ENCODE data around the gene SLC30A2.

The SLC30A2 gene

GRCh38 chr1:26072305-26072704, 26.4 kb upstream of the SLC30A2 start:
- Histone ChIP-seq H3K27me3 (replicated peaks; ENCODE audit: insufficient read depth, low read length) (peaks cover 11% of the 10 kb centered on the region; the same call in 1 of the 2 replicates), H3F3A (ENCODE audit: insufficient read depth, low read length) (no peaks in the 10 kb centered on the region), H3K27ac (ENCODE audit: low read length) (no peak overlapping the region), H3K4me1 (ENCODE audit: low read length) (no peaks in the 10 kb centered on the region), H3K9me3 (replicated peaks; ENCODE audit: insufficient read depth, low read length) (no peaks in the 10 kb centered on the region), H3K36me3 (replicated peaks; ENCODE audit: insufficient read depth, low read length) (no peaks in the 10 kb centered on the region), H2AFZ (ENCODE audit: low read length) (no peak overlapping the region), H3K4me3 (ENCODE audit: low read length) (no peak overlapping the region), H3K79me2 (ENCODE audit: low read length) (no peaks in the 10 kb centered on the region), H3K9me2 (replicated peaks; ENCODE audit: insufficient read depth, low read length) (no peaks in the 10 kb centered on the region), H3K4me2 (ENCODE audit: low read depth, low read length) (no peak overlapping the region), H3K9ac (ENCODE audit: low read length) (no peak overlapping the region), H4K20me1 (ENCODE audit: insufficient read depth, low read length) (no peaks in the 10 kb centered on the region)
- TF ChIP-seq EZH2 (optimal IDR thresholded peaks at IDR 0.05; ENCODE audit: low read depth, low read length) (no peak), CTCF (IDR thresholded peaks at IDR 0.05; ENCODE audit: low read length) (no peak), EZH2phosphoT487 (IDR thresholded peaks at IDR 0.05; ENCODE audit: low read length) (no peak)
- DNase-seq: no peak

GRCh38 chr1:26070963-26071342, 25.0 kb upstream of the SLC30A2 start:
- no peaks in the 10 kb centered on the region for H3K36me3 ChIP-seq (replicated peaks; ENCODE audit: insufficient read depth, low read length)

GRCh38 chr1:26070296-26070962, 24.5 kb upstream of the SLC30A2 start:
- no peak overlapping the region for H3K4me3 ChIP-seq (ENCODE audit: low read length)
- no peaks in the 10 kb centered on the region for H4K20me1 ChIP-seq (ENCODE audit: insufficient read depth, low read length)
- no peaks in the 10 kb centered on the region for H3K9me2 ChIP-seq (replicated peaks; ENCODE audit: insufficient read depth, low read length)
- no peaks in the 10 kb centered on the region for H3K9me3 ChIP-seq (replicated peaks; ENCODE audit: insufficient read depth, low read length)
- no peak overlapping the region for H3K27ac ChIP-seq (ENCODE audit: low read length)
- no peak overlapping the region for H2AFZ ChIP-seq (ENCODE audit: low read length)
- no peaks in the 10 kb centered on the region for H3K79me2 ChIP-seq (ENCODE audit: low read length)
- no peak for TF ChIP-seq EZH2 (optimal IDR thresholded peaks at IDR 0.05; ENCODE audit: low read depth, low read length)
- TF ChIP-seq EZH2phosphoT487 (IDR thresholded peaks at IDR 0.05; ENCODE audit: low read length): no peak
- no peak for TF ChIP-seq CTCF (IDR thresholded peaks at IDR 0.05; ENCODE audit: low read length)
- H3F3A ChIP-seq (ENCODE audit: insufficient read depth, low read length): no peaks in the 10 kb centered on the region
- no peak overlapping the region for H3K4me2 ChIP-seq (ENCODE audit: low read depth, low read length)
- DNase-seq: no peak
- peaks cover 11% of the 10 kb centered on the region; the same call in 1 of the 2 replicates for H3K27me3 ChIP-seq (replicated peaks; ENCODE audit: insufficient read depth, low read length)
- no peaks in the 10 kb centered on the region for H3K4me1 ChIP-seq (ENCODE audit: low read length)
- H3K36me3 ChIP-seq (replicated peaks; ENCODE audit: insufficient read depth, low read length): no peaks in the 10 kb centered on the region
- no peak overlapping the region for H3K9ac ChIP-seq (ENCODE audit: low read length)

More at GRCh38 chr1:26070963-26071342, 25.0 kb upstream of the SLC30A2 start:
- Histone ChIP-seq H3K79me2 (ENCODE audit: low read length) (no peaks in the 10 kb centered on the region), H3K27ac (ENCODE audit: low read length) (no peak overlapping the region), H3K27me3 (replicated peaks; ENCODE audit: insufficient read depth, low read length) (peaks cover 11% of the 10 kb centered on the region; the same call in 1 of the 2 replicates), H3K9ac (ENCODE audit: low read length) (no peak overlapping the region), H3K4me2 (ENCODE audit: low read depth, low read length) (no peak overlapping the region), H3F3A (ENCODE audit: insufficient read depth, low read length) (no peaks in the 10 kb centered on the region), H3K4me1 (ENCODE audit: low read length) (no peaks in the 10 kb centered on the region), H3K9me2 (replicated peaks; ENCODE audit: insufficient read depth, low read length) (no peaks in the 10 kb centered on the region), H3K9me3 (replicated peaks; ENCODE audit: insufficient read depth, low read length) (no peaks in the 10 kb centered on the region), H4K20me1 (ENCODE audit: insufficient read depth, low read length) (no peaks in the 10 kb centered on the region), H3K4me3 (ENCODE audit: low read length) (no peak overlapping the region), H2AFZ (ENCODE audit: low read length) (no peak overlapping the region)
- DNase-seq: no peak
- no peak for TF ChIP-seq EZH2 (optimal IDR thresholded peaks at IDR 0.05; ENCODE audit: low read depth, low read length)
- TF ChIP-seq EZH2phosphoT487 (IDR thresholded peaks at IDR 0.05; ENCODE audit: low read length): no peak
- TF ChIP-seq CTCF (IDR thresholded peaks at IDR 0.05; ENCODE audit: low read length): no peak

All from MM.1S (cell line).